SU-DHL-6 (cell line): ENCODE data around the gene DOCK8.

Source experiments
- H2AFZ ChIP-seq: fragments of 200-600 bp; sonication (generic); 2 replicates; pipeline ENCODE4 v1.6.1; 2014; ENCODE audit warnings: low read depth, mild to moderate bottlenecking, moderate library complexity, mixed read lengths, antibody characterized with exemption, low read length; ENCODE audit not compliant: severe bottlenecking
- H3F3A ChIP-seq: fragments of 200-600 bp; shearing (Covaris generic); 2 replicates; pipeline ENCODE4 v1.6.0; 2016; ENCODE audit warnings: antibody characterized with exemption, mild to moderate bottlenecking; ENCODE audit not compliant: insufficient read depth
- H3K27ac ChIP-seq: fragments of 200-600 bp; sonication (generic); 2 replicates; pipeline ENCODE4 v1.5.1; 2016; ENCODE audit warnings: low read depth, mild to moderate bottlenecking, low read length, moderate library complexity, mixed read lengths
- H3K27me3 ChIP-seq: fragments of 200-600 bp; sonication (generic), shearing (Covaris generic); 2 replicates; pipeline ENCODE4 v1.6.0; 2014; ENCODE audit warnings: mild to moderate bottlenecking, low read length
- H3K36me3 ChIP-seq: fragments of 200-600 bp; sonication (generic); 2 replicates; pipeline ENCODE4 v1.6.1; 2014; ENCODE audit warnings: mild to moderate bottlenecking, low read length, mixed read lengths
- H3K4me2 ChIP-seq: fragments of 300-600, 200-600 bp; shearing (Covaris generic), sonication (generic); 2 replicates; pipeline ENCODE4 v1.6.0; 2014; ENCODE audit warnings: low read length, low read depth, mild to moderate bottlenecking; ENCODE audit not compliant: poor library complexity, severe bottlenecking
- H3K4me3 ChIP-seq: fragments of 200-600 bp; sonication (generic); 2 replicates; pipeline ENCODE4 v1.5.1; 2014; ENCODE audit warnings: antibody characterized with exemption, low read length, mild to moderate bottlenecking, mixed read lengths; ENCODE audit not compliant: insufficient read depth, poor library complexity, severe bottlenecking
- H3K79me2 ChIP-seq: fragments of 200-600 bp; sonication (generic); 2 replicates; pipeline ENCODE4 v1.6.1; 2014; ENCODE audit warnings: mild to moderate bottlenecking, low read length, moderate library complexity; ENCODE audit not compliant: insufficient read depth
- H3K9ac ChIP-seq: fragments of 200-600 bp; sonication (generic); 2 replicates; pipeline ENCODE4 v1.7.0; 2014; ENCODE audit warnings: mild to moderate bottlenecking, low read length
- H3K9me2 ChIP-seq: fragments of 200-600 bp; sonication (generic); replicated peaks from 2 replicates; pipeline ENCODE4 v1.6.1; 2014; ENCODE audit warnings: low read length; ENCODE audit not compliant: insufficient read depth
- H3K9me3 ChIP-seq: fragments of 200-600 bp; sonication (generic); 2 replicates; pipeline ENCODE4 v1.6.1; 2014; ENCODE audit warnings: low read length, mixed read lengths; ENCODE audit not compliant: insufficient read depth
- H4K20me1 ChIP-seq: fragments of 200-600 bp; sonication (generic); 2 replicates; pipeline ENCODE4 v1.6.1; 2014; ENCODE audit warnings: low read depth, mild to moderate bottlenecking, antibody characterized with exemption, low read length, moderate library complexity, mixed read lengths
- EZH2phosphoT487 ChIP-seq: fragments of 200-600 bp; sonication (generic), shearing (Covaris generic); conservative IDR thresholded peaks from 2 replicates; pipeline ENCODE4 v1.6.1; 2018; ENCODE audit warnings: mild to moderate bottlenecking, antibody characterized with exemption, low read length, moderate library complexity, mixed read lengths
- TF ChIP-seq, protein P1 (sequence below): fragments of 200-600 bp; sonication (generic); IDR thresholded peaks from one replicate; pipeline ENCODE4 v1.5.1; 2017; ENCODE audit warnings: antibody characterized with exemption, mild to moderate bottlenecking, low read length, moderate library complexity; ENCODE audit not compliant: insufficient read depth, poor library complexity, severe bottlenecking

The DOCK8 gene

DNA sequence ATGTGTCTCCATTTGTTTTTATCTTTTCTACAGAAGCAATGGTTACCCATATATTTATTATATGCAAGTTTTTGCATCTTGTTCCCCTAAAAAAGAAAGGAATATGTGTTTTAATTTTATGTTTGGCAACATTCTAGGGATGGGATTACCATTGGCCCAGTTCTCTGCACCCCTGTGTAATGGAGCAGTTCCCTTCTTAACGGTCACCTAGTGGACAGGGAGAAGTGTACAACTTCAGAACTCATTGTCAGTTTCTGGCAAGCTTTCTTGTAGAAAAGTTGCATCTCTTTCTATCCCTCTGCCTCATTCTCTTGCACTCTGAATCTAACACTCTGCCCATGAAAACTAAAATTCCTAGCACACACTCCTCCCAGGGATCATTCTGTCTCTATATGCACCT is 78.2 kb downstream of the DOCK8 start:
- no peak overlapping the region for H2AFZ ChIP-seq
- no peaks in the 10 kb centered on the region; the same call in 1 of the 2 replicates for H4K20me1 ChIP-seq
- peaks cover 3% of the 10 kb centered on the region; the same call in 1 of the 2 replicates for H3K79me2 ChIP-seq
- no peak overlapping the region for H3K9ac ChIP-seq
- H3K4me2 ChIP-seq, result no peak overlapping the region
- no peaks in the 10 kb centered on the region for H3K9me2 ChIP-seq
- peaks cover 39% of the 10 kb centered on the region for H3K36me3 ChIP-seq
- 0 out of 2 replicates have a peak, but pooled peaks cover 7% of the 10 kb centered on the region for H3F3A ChIP-seq
- H3K27me3 ChIP-seq, result no peaks in the 10 kb centered on the region
- no peak overlapping the region for H3K27ac ChIP-seq
- H3K9me3 ChIP-seq, result no peaks in the 10 kb centered on the region
- no peak overlapping the region for H3K4me3 ChIP-seq
- no peak for TF ChIP-seq EZH2phosphoT487
- TF ChIP-seq, protein P1, sequence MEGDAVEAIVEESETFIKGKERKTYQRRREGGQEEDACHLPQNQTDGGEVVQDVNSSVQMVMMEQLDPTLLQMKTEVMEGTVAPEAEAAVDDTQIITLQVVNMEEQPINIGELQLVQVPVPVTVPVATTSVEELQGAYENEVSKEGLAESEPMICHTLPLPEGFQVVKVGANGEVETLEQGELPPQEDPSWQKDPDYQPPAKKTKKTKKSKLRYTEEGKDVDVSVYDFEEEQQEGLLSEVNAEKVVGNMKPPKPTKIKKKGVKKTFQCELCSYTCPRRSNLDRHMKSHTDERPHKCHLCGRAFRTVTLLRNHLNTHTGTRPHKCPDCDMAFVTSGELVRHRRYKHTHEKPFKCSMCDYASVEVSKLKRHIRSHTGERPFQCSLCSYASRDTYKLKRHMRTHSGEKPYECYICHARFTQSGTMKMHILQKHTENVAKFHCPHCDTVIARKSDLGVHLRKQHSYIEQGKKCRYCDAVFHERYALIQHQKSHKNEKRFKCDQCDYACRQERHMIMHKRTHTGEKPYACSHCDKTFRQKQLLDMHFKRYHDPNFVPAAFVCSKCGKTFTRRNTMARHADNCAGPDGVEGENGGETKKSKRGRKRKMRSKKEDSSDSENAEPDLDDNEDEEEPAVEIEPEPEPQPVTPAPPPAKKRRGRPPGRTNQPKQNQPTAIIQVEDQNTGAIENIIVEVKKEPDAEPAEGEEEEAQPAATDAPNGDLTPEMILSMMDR, result no peak

DNA sequence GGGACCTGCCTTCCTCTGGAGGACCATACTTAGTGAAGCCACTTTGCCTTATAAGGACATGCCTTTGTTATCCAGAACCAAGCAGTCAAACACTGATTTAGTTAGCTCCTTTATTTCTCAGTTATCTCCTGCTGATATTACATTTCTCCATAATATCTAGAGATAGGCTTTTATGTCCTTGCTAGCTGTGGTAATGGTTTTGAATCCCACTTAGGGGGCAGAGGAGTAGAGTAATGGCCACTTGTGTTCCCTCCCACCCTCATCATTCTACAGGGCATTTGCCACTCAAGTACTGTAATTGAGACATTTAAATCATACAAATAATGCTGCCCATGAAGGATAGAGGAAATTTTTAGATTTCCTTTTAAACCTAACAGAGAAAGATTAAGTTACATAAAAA is 80.9 kb downstream of the DOCK8 start:
- Histone ChIP-seq H3K9me2 (no peaks in the 10 kb centered on the region), H2AFZ (no peak overlapping the region), H3K4me2 (no peak overlapping the region), H3F3A (0 out of 2 replicates have a peak, but pooled peaks cover 7% of the 10 kb centered on the region), H3K27me3 (no peaks in the 10 kb centered on the region), H3K79me2 (peaks cover 17% of the 10 kb centered on the region; the same call in 1 of the 2 replicates), H4K20me1 (no peaks in the 10 kb centered on the region), H3K27ac (no peak overlapping the region), H3K4me3 (no peak overlapping the region), H3K9me3 (no peaks in the 10 kb centered on the region), H3K9ac (no peak overlapping the region), H3K36me3 (peaks cover 31% of the 10 kb centered on the region)
- TF ChIP-seq, protein P1, result no peak
- TF ChIP-seq EZH2phosphoT487, result no peak

DNA sequence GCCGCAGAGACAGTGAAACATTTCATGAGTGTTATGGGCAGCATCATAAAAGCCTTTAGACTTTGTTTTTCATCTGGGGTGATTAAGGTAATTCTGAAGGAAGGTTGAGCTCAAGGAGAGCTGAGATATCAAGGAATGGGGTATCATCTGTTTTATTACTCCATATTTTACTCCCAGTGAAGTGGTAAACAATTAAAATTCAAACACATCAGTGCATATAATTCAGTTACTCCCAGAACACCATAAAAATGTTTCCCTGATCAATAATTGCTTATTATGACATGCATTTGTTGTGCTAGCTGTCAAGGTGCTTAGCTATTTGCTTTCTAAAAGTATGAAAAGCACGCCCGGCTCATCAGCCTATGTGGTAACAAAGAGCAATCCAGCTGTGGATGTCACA is 81.7 kb downstream of the DOCK8 start:
- 0 out of 2 replicates have a peak, but pooled peaks cover 3% of the 10 kb centered on the region for H3F3A ChIP-seq
- H3K27ac ChIP-seq, result no peak overlapping the region
- H3K27me3 ChIP-seq, result no peaks in the 10 kb centered on the region
- H3K36me3 ChIP-seq, result peaks cover 25% of the 10 kb centered on the region
- no peak for TF ChIP-seq EZH2phosphoT487
- TF ChIP-seq, protein P1, result no peak
- no peak overlapping the region for H2AFZ ChIP-seq
- H3K4me2 ChIP-seq, result no peak overlapping the region
- H4K20me1 ChIP-seq, result no peaks in the 10 kb centered on the region
- H3K9me3 ChIP-seq, result no peaks in the 10 kb centered on the region
- no peak overlapping the region for H3K4me3 ChIP-seq
- no peaks in the 10 kb centered on the region for H3K9me2 ChIP-seq
- no peak overlapping the region for H3K9ac ChIP-seq
- H3K79me2 ChIP-seq, result peaks cover 17% of the 10 kb centered on the region; the same call in 1 of the 2 replicates
